ENCODE results near the gene PSMD2. TPM values are rescaled to one million over a fixed set of nuclear protein-coding genes. Genes with fewer than 3 reads are reported as not detected.

The PSMD2 gene
- total and polyA plus RNA-seq, 10 of the 15 experiments (the other 5 are each of a cell fraction or from before 2014, with no cell fraction given), result 103 to 515 (median 197) TPM

GRCh38 chr3:184328516-184328915 is 29.5 kb downstream of the PSMD2 start (continued):
- TF ChIP-seq CEBPZ (IDR thresholded peaks at IDR 0.05; ENCODE audit: low read depth, low read length) (no peak), CBX3 (IDR thresholded peaks at IDR 0.05; ENCODE audit: borderline replicate concordance, low read depth) (no peak), ZZZ3 (IDR thresholded peaks at IDR 0.05; ENCODE audit: control insufficient read depth, insufficient read length, low read depth) (no peak), ZNF592 (IDR thresholded peaks at IDR 0.05) (no peak), RFX5 (IDR thresholded peaks at IDR 0.05; ENCODE audit: low read depth, low read length) (no peak), RBBP5 (conservative IDR thresholded peaks at IDR 0.05) (no peak)

Measured in GM12878 (cell line).